ENCODE measurements around the gene SLC25A22. TPM values are rescaled to one million over a fixed set of nuclear protein-coding genes. Genes with fewer than 3 reads are reported as not detected.
A peak's percentile ranks its signal among the peaks of the same experiment; 100 is the strongest.

The SLC25A22 gene
- total RNA-seq, 1 experiment from 2014 or later = 19.6 TPM

- no peak for DNase-seq (ENCODE audit: low spot score)
Observed at GRCh38 chr11:803770-804598, 5.9 kb upstream of the SLC25A22 start.

GRCh38 chr11:803467-803742 is 5.3 kb upstream of the SLC25A22 start:
- no peak for DNase-seq (ENCODE audit: low spot score)

GRCh38 chr11:802693-803466 is 4.8 kb upstream of the SLC25A22 start:
- no peak for DNase-seq (ENCODE audit: low spot score)

GRCh38 chr11:802018-802617 is 4.0 kb upstream of the SLC25A22 start:
- DNase-seq (ENCODE audit: low spot score) = no peak

GRCh38 chr11:801097-801780 is 3.2 kb upstream of the SLC25A22 start:
- DNase-seq (ENCODE audit: low spot score) = no peak

GRCh38 chr11:800473-800872 is 2.4 kb upstream of the SLC25A22 start:
- no peak for DNase-seq (ENCODE audit: low spot score)

GRCh38 chr11:799641-800316 is 1.7 kb upstream of the SLC25A22 start:
- no peak for DNase-seq (ENCODE audit: low spot score)

GRCh38 chr11:797296-798092 is 587 bp downstream of the SLC25A22 start:
- peak; percentile 79 for DNase-seq (ENCODE audit: low spot score)

GRCh38 chr11:796565-797295 is 1.4 kb downstream of the SLC25A22 start:
- DNase-seq (ENCODE audit: low spot score) = no peak

- peak; percentile 89 for DNase-seq (ENCODE audit: low spot score)
Observed at GRCh38 chr11:795634-796564, 2.2 kb downstream of the SLC25A22 start.

- no peak for DNase-seq (ENCODE audit: low spot score)
Observed at GRCh38 chr11:794766-795633, 3.1 kb downstream of the SLC25A22 start.

GRCh38 chr11:794013-794765 is 3.9 kb downstream of the SLC25A22 start:
- DNase-seq (ENCODE audit: low spot score) = no peak

GRCh38 chr11:793556-793955 is 4.5 kb downstream of the SLC25A22 start:
- DNase-seq (ENCODE audit: low spot score) = no peak

GRCh38 chr11:792873-793272 is 5.2 kb downstream of the SLC25A22 start:
- no peak for DNase-seq (ENCODE audit: low spot score)

- no peak for DNase-seq (ENCODE audit: low spot score)
Observed at GRCh38 chr11:792535-792821, 5.6 kb downstream of the SLC25A22 start.

- DNase-seq (ENCODE audit: low spot score) = no peak
Observed at GRCh38 chr11:791658-792534, 6.2 kb downstream of the SLC25A22 start.
